HuH-7 (cell line): ENCODE data around the gene GIPC2.

Experiments used
- DNase-seq: peaks from one replicate; pipeline ENCODE4 v3.0.0; 2011; ENCODE audit warnings: low spot score

GIPC2 gene

GRCh38 chr1:78146205-78146771, 100.5 kb downstream of the GIPC2 start:
- no peak for DNase-seq

GRCh38 chr1:78147031-78147430, 101.3 kb downstream of the GIPC2 start:
- no peak for DNase-seq

- no peak for DNase-seq
Measured at GRCh38 chr1:78153092-78153736, 107.4 kb downstream of the GIPC2 start.

GRCh38 chr1:78155121-78155520, 109.4 kb downstream of the GIPC2 start:
- DNase-seq: no peak

GRCh38 chr1:78156805-78157521, 111.2 kb downstream of the GIPC2 start:
- no peak for DNase-seq

GRCh38 chr1:78165816-78166215, 120.0 kb downstream of the GIPC2 start:
- no peak for DNase-seq

GRCh38 chr1:78168306-78168705, 122.5 kb downstream of the GIPC2 start:
- no peak for DNase-seq

GRCh38 chr1:78170859-78171258, 125.1 kb downstream of the GIPC2 start:
- no peak for DNase-seq

- no peak for DNase-seq
Measured at GRCh38 chr1:78171736-78172590, 126.2 kb downstream of the GIPC2 start.

- no peak for DNase-seq
Measured at GRCh38 chr1:78176448-78176847, 130.7 kb downstream of the GIPC2 start.

- no peak for DNase-seq
Measured at GRCh38 chr1:78177708-78178270, 132.0 kb downstream of the GIPC2 start.

GRCh38 chr1:78178816-78179215, 133.1 kb downstream of the GIPC2 start:
- no peak for DNase-seq

GRCh38 chr1:78184460-78185072, 138.8 kb downstream of the GIPC2 start:
- no peak for DNase-seq
